HCEC 1CT (cell line): Measurements from ENCODE around the gene EHMT2.
"Not testable (repeated sequence)": the region's sequence is repeated elsewhere in the genome, so short reads cannot be mapped to it uniquely, and the experiment has no call there.

ENCODE experiments used
- DNase-seq: peaks from one replicate; pipeline ENCODE4 v3.0.0-alpha.2; 2017

EHMT2 gene

DNA sequence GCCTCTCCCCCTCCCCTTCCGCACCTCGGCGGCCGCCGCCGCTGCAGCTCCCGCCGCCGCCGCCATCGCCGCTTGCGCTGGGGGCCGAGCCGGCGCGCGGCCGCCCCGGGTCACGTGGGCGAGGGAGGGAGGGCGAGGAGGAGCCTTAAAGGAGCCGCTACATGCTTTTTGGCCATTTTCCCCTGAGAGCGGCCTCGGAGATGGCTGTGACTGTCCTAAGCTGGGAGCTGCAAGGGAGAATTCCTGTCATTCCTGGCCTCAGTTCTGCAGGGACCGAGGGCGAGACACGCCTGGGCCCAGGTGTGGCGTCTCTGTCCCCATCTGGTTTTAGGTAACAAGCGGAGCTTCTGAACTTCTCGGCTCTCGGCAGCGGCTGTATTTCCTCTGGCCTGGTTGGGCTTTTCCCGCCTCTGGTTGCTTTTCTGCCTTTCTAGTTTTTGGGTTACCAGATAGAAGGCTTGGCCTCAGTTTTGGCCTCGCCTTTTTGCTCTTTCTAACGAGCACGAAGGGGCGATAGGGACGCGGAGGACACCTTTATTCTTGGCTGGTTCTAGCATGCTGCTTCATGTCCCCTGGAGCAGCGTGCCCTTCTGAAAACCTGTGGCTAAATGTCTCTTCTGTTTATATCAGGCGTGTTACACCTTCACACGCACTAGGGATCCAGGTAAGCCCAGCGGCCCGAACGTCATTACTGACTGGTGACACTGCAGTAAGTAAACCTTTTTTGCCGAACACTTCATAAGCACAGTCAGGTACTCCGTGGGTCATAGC, at the start of gene EHMT2:
Gene EHMT2 (minus strand): TSS at position 87 of the 771 bp plus-strand sequence. CDS start 21 bp downstream, at position 66.
- peak; percentile 82 for DNase-seq

DNA sequence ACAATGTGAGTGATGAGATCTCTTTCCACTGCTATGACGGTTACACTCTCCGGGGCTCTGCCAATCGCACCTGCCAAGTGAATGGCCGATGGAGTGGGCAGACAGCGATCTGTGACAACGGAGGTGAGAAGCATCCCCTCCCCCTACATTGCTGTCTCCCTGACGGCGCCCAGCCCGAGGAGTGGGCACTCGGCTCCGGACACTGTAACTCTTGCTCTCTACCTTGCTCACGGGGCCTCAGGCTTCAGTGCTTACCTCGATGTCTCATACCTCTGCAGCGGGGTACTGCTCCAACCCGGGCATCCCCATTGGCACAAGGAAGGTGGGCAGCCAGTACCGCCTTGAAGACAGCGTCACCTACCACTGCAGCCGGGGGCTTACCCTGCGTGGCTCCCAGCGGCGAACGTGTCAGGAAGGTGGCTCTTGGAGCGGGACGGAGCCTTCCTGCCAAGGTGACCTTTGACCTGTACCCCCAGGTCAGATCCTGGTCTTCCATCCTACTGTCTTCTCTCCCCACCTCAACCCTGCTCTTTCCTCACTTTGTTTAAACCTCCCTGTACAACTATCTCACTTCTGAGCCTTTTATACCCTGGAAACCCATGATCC, 49.7 kb upstream of the EHMT2 start:
- DNase-seq = no peak

DNA sequence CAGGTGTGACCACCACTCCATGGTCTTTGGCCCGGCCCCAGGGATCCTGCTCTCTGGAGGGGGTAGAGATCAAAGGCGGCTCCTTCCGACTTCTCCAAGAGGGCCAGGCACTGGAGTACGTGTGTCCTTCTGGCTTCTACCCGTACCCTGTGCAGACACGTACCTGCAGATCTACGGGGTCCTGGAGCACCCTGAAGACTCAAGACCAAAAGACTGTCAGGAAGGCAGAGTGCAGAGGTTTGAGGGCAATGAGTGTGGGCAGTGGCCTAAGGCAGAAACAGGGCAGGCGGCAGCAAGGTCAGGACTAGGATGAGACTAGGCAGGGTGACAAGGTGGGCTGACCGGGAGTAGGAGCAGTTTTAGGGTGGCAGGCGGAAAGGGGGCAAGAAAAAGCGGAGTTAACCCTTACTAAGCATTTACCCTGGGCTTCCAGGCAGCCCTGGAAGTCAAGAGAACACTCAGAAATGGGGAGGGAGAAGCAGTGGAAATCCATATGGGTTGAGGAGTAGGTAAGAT, 48.9 kb upstream of the EHMT2 start:
- no peak for DNase-seq

GRCh38 chr6:31945507-31946369, 48.2 kb upstream of the EHMT2 start, which contains the start of gene CFB:
TSS of gene CFB (plus strand) at chr6:31946095. CDS start at chr6:31946222, 127 bp downstream.
- DNase-seq = peak; percentile 91

DNA sequence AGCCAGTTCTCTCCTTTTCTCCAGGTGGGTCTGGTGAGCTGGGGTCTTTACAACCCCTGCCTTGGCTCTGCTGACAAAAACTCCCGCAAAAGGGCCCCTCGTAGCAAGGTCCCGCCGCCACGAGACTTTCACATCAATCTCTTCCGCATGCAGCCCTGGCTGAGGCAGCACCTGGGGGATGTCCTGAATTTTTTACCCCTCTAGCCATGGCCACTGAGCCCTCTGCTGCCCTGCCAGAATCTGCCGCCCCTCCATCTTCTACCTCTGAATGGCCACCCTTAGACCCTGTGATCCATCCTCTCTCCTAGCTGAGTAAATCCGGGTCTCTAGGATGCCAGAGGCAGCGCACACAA, 47.6 kb upstream of the EHMT2 start:
- DNase-seq = no peak

GRCh38 chr6:31943742-31944141, 46.2 kb upstream of the EHMT2 start:
- DNase-seq = no peak

DNA sequence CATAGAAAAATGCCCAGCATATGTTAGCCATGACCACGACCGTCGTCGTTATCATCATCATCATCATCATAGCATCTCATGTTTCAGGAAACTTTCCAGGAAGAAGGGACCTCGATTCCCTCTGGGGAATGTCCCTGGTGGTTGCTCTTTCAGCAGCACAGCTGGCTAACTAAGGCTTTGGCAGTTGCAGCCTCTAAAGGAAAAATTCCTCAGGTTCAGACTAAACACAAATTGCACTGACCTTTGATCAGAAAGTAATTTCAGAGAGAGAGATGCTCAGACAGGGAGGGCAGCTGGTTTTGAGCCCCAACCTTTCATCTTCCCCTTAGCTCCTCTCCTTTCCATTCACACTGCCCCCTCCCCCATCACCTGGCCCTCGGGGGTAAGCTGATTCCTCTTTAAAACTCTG, 42.8 kb upstream of the EHMT2 start:
- DNase-seq = peak; percentile 9

DNA sequence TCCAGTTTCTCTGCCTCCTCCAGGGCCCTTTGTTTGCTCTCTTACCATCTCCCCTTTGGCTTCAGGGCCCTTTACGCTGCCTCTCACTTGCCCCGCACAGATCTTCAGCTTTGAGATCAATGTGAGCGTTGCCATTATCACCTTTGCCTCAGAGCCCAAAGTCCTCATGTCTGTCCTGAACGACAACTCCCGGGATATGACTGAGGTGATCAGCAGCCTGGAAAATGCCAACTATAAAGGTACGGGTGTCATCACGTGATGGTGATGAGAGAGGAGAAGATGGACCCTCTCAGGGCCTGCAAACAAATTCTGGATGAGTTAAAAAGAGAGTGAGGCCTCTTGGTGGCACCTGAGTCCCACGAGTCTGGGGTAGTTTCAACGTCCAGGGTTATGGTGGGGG, 38.3 kb upstream of the EHMT2 start:
- no peak for DNase-seq

- DNase-seq = no peak
Measured at GRCh38 chr6:31935021-31935420, 37.5 kb upstream of the EHMT2 start.

GRCh38 chr6:31933537-31933936, 36.0 kb upstream of the EHMT2 start:
- DNase-seq = no peak

DNA sequence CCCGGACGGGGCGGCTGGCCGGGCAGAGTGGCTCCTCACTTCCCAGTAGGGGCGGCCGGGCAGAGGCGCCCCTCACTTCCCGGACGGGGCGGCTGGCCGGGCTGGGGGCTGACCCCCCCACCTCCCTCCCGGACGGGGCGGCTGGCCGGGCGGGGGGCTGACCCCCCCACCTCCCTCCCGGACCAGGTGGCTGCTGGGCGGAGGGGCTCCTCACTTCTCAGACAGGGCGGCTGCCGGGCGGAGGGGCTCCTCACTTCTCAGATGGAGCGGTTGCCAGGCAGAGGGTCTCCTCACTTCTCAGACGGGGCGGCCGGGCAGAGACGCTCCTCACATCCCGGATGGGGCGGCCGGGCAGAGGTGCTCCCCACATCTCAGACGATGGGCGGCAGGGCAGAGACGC, 34.6 kb upstream of the EHMT2 start:
- DNase-seq = not testable (repeated sequence)

GRCh38 chr6:31930962-31931361, 33.5 kb upstream of the EHMT2 start:
- DNase-seq = no peak

GRCh38 chr6:31928672-31928939, 31.1 kb upstream of the EHMT2 start:
- DNase-seq = no peak

DNA sequence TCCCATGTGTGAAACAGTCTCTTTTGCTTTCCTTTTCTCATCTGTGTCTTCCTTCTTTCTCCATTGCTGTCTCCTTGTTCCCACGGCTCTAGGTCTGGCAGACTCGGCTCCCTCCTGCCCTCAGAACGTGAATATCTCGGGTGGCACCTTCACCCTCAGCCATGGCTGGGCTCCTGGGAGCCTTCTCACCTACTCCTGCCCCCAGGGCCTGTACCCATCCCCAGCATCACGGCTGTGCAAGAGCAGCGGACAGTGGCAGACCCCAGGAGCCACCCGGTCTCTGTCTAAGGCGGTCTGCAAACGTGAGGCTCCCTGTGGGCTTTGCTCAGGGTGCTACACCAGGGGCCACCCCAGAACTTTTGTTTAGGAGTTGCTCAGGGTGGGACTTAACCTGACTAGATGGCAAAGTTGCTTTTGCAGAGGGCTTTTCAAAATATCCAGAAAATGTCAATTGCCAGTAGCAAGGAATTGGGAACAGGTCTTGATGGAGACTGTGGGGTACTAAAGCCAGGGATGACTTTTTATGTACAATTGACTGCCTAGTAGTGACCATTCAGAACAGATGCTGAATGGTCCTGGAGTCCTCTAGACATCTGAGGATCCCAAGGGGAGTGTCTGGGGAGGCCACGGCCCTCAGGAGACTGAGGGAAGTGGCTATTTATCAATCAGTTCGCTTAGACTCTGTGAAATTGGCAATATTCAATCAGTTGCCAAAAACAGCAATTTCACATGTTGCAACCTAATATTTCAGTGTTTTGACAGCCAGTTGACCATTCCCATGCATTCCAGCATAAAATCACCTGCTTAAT, 30.6 kb upstream of the EHMT2 start:
- DNase-seq = no peak

DNA sequence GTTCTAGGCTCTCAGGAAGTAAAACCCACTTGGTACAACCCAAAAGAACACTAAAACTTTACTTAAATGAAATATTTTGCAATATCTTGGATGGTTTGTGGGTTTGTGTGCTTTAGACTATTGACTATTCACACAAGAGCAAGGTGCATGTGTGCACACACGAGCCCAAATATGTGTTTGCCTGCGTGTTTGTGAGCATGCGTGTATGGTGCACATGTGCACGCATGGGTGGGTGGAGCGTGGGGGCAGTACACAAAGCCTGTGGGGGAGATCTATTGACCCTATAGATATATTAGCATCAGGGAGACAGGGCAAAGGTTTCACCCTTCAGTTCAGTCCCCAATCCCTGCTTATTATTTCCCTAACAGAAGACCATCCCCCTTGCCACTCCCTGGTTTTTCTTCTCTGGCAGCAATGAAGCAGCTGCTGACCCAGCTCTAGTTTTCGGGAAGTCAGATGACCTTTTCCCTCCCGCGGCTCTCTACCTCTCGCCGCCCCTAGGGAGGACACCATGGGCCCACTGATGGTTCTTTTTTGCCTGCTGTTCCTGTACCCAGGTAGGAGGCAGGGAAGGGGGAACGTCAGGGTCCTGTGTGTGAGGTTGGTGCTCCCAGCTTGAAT, 29.9 kb upstream of the EHMT2 start, which contains the start of gene C2:
Gene C2 (plus strand): TSS at position 476 of the 621 bp plus-strand sequence. CDS start 36 bp downstream, at position 512.
- no peak for DNase-seq

DNA sequence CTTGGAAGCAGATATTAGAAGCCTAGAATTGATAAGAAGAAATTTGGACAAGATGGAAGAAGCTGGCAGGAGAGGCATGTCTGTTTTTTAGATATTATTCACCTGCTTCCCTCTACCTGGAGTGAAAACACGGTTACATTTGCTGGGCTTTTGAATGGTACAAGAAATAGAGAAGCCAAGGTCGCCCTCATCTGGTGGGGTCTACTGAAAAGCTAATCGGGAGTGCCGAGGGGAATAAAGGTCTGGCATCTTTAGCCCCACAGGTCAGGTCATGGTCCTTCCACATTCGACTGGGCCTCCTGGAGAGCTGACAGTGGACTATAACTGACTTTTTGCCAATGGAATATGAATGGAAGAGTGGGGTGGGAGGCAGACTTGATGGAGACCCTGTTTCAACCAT, 25.4 kb upstream of the EHMT2 start:
- DNase-seq = no peak

DNA sequence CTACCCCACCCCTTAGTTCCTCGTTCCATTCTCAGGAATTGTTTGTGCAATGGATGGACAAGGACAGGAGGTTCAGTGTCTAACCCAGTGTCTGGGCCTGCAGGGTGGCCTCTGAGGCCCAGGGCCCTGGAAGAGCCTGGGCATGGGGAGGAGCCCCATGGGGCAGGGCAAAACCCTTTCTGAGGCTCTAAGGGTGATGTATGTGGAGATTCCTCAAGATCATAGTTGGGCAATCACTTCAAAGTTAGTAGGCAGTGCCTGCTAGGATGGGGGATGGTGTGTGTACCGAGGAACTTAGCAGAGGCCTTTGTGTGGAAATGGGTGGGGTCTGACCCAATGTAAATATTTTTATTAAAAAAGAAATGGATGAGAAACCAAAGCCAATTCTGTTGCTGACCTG, 23.3 kb upstream of the EHMT2 start:
- DNase-seq = no peak

DNA sequence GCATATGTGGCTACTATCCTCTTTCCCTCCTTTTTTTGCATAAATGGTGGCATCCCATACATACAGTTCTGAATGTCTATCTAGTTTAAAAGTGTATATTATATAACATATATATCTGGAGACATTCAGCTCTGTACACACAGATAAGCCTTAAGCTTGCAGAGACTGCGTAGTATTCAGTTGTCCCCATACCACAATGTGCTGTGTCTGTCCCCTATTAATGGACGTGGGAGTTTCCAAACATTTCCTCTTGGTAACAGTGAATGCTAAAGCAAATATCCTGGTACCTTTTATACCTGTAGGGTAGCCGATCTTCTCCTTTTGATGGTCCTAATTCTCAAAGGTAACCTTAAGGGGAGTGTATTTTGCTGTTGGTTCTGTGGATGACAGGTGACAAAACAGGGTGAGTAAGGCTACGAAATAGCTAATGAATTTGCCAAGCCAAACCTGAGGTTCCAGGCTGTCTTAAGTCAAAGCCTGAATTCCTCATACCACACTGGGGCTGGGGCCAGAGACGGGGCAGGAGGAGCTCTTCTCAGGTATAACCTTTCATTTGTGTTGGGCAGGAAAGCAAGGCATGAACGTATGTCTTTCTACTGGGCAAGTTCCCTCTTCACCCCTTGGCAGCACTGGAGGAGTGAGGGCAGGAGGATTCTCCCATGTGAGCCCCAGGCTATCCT, 22.3 kb upstream of the EHMT2 start:
- no peak for DNase-seq

- DNase-seq = no peak
Measured at GRCh38 chr6:31918069-31918720, 20.7 kb upstream of the EHMT2 start.

- DNase-seq = no peak
Measured at GRCh38 chr6:31915756-31916155, 18.3 kb upstream of the EHMT2 start.

GRCh38 chr6:31915351-31915750, 17.9 kb upstream of the EHMT2 start:
- no peak for DNase-seq
